DND-41 (cell line): ENCODE results near the gene TRIM67.

ENCODE experiments used
- EZH2 ChIP-seq: IDR thresholded peaks from 3 replicates; pipeline ENCODE4 v1.6.1; 2012; ENCODE audit warnings: borderline replicate concordance, low read depth, mild to moderate bottlenecking, moderate library complexity, low read length, inconsistent platforms; ENCODE audit not compliant: severe bottlenecking
- TF ChIP-seq, protein P1 (sequence below): IDR thresholded peaks from 2 replicates; pipeline ENCODE4 v1.5.1; 2012; ENCODE audit warnings: borderline replicate concordance, low read length, moderate library complexity, mild to moderate bottlenecking; ENCODE audit not compliant: poor library complexity, severe bottlenecking; ENCODE audit errors: extremely low read depth

DNA sequence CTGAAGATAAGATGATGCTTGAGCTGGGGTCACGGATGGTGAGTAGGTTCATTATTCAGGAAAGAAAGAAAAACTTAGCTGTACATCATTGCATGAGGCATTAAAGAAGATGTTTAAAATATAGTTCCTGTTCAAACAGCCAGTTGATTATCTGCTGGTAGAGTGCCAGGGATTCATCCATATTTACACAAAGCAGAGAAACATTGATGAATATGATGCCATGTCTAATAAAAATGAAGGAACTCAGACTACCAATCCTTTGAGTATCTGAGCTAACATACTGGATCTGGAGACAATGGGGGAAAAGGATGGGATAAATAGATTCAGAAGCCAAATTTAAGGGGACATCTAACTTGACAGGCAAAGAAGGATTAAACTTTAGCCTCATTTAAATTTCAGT, 14.6 kb downstream of the TRIM67 start:
- TF ChIP-seq, protein P1, sequence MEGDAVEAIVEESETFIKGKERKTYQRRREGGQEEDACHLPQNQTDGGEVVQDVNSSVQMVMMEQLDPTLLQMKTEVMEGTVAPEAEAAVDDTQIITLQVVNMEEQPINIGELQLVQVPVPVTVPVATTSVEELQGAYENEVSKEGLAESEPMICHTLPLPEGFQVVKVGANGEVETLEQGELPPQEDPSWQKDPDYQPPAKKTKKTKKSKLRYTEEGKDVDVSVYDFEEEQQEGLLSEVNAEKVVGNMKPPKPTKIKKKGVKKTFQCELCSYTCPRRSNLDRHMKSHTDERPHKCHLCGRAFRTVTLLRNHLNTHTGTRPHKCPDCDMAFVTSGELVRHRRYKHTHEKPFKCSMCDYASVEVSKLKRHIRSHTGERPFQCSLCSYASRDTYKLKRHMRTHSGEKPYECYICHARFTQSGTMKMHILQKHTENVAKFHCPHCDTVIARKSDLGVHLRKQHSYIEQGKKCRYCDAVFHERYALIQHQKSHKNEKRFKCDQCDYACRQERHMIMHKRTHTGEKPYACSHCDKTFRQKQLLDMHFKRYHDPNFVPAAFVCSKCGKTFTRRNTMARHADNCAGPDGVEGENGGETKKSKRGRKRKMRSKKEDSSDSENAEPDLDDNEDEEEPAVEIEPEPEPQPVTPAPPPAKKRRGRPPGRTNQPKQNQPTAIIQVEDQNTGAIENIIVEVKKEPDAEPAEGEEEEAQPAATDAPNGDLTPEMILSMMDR: no peak
- no peak for TF ChIP-seq EZH2
